KOPT-K1 (cell line): ENCODE results near the gene FAM50B.

Source experiments
- H3K27ac ChIP-seq: fragments of 200-600 bp; sonication (generic); 2 replicates; pipeline ENCODE4 v1.5.1; 2016; ENCODE audit warnings: antibody characterized with exemption, mild to moderate bottlenecking, low read depth, low read length; ENCODE audit not compliant: poor library complexity, severe bottlenecking
- H3K36me3 ChIP-seq: fragments of 200-600 bp; sonication (generic); 2 replicates; pipeline ENCODE4 v1.5.1; 2017; ENCODE audit warnings: antibody characterized with exemption, mild to moderate bottlenecking, low read length, moderate library complexity; ENCODE audit not compliant: insufficient read depth
- H3K9me3 ChIP-seq: fragments of 200-600 bp; sonication (generic); 2 replicates; pipeline ENCODE4 v1.5.1; 2017; ENCODE audit warnings: antibody characterized with exemption, low read length, mild to moderate bottlenecking; ENCODE audit not compliant: insufficient read depth, poor library complexity, severe bottlenecking

Gene FAM50B

GRCh38 chr6:3870528-3870925 is 21.4 kb downstream of the FAM50B start:
- Histone ChIP-seq H3K27ac (no peak overlapping the region), H3K9me3 (no peaks in the 10 kb centered on the region), H3K36me3 (no peaks in the 10 kb centered on the region)

GRCh38 chr6:3871515-3871914 is 22.3 kb downstream of the FAM50B start:
- no peak overlapping the region for H3K27ac ChIP-seq

GRCh38 chr6:3871939-3872338 is 22.8 kb downstream of the FAM50B start:
- H3K9me3 ChIP-seq, result no peaks in the 10 kb centered on the region
- no peaks in the 10 kb centered on the region for H3K36me3 ChIP-seq
- H3K27ac ChIP-seq, result no peak overlapping the region

More at GRCh38 chr6:3871515-3871914, 22.3 kb downstream of the FAM50B start:
- Histone ChIP-seq H3K36me3 (no peaks in the 10 kb centered on the region), H3K9me3 (no peaks in the 10 kb centered on the region)

GRCh38 chr6:3872370-3872854 is 23.2 kb downstream of the FAM50B start:
- H3K9me3 ChIP-seq, result no peaks in the 10 kb centered on the region
- H3K27ac ChIP-seq, result no peak overlapping the region
- H3K36me3 ChIP-seq, result no peaks in the 10 kb centered on the region

GRCh38 chr6:3873051-3873450 is 23.9 kb downstream of the FAM50B start:
- Histone ChIP-seq H3K9me3 (no peaks in the 10 kb centered on the region), H3K36me3 (no peaks in the 10 kb centered on the region), H3K27ac (no peak overlapping the region)

GRCh38 chr6:3874069-3874468 is 24.9 kb downstream of the FAM50B start:
- H3K27ac ChIP-seq, result no peak overlapping the region
- H3K9me3 ChIP-seq, result no peaks in the 10 kb centered on the region
- H3K36me3 ChIP-seq, result no peaks in the 10 kb centered on the region

GRCh38 chr6:3875486-3875885 is 26.3 kb downstream of the FAM50B start:
- no peak overlapping the region for H3K27ac ChIP-seq

GRCh38 chr6:3876101-3876500 is 26.9 kb downstream of the FAM50B start:
- H3K36me3 ChIP-seq, result no peaks in the 10 kb centered on the region
- H3K9me3 ChIP-seq, result no peaks in the 10 kb centered on the region
- no peak overlapping the region for H3K27ac ChIP-seq

More at GRCh38 chr6:3875486-3875885, 26.3 kb downstream of the FAM50B start:
- Histone ChIP-seq H3K36me3 (no peaks in the 10 kb centered on the region), H3K9me3 (no peaks in the 10 kb centered on the region)

GRCh38 chr6:3876866-3877265 is 27.7 kb downstream of the FAM50B start:
- Histone ChIP-seq H3K9me3 (peaks cover 4% of the 10 kb centered on the region), H3K36me3 (no peaks in the 10 kb centered on the region), H3K27ac (no peak overlapping the region)

GRCh38 chr6:3878048-3878666 is 29.0 kb downstream of the FAM50B start:
- peaks cover 8% of the 10 kb centered on the region for H3K9me3 ChIP-seq
- H3K36me3 ChIP-seq, result no peaks in the 10 kb centered on the region
- H3K27ac ChIP-seq, result no peak overlapping the region

- H3K36me3 ChIP-seq, result no peaks in the 10 kb centered on the region
These were observed 30.2 kb downstream of the FAM50B start for GRCh38 chr6:3879194-3879952.

GRCh38 chr6:3881711-3882421 is 32.7 kb downstream of the FAM50B start:
- Histone ChIP-seq H3K27ac (no peak overlapping the region), H3K36me3 (no peaks in the 10 kb centered on the region), H3K9me3 (peaks cover 8% of the 10 kb centered on the region)

More at GRCh38 chr6:3879194-3879952, 30.2 kb downstream of the FAM50B start:
- Histone ChIP-seq H3K27ac (no peak overlapping the region), H3K9me3 (peaks cover 8% of the 10 kb centered on the region)

- no peak overlapping the region for H3K27ac ChIP-seq
- H3K9me3 ChIP-seq, result peaks cover 8% of the 10 kb centered on the region
- no peaks in the 10 kb centered on the region for H3K36me3 ChIP-seq
These were observed 33.3 kb downstream of the FAM50B start for GRCh38 chr6:3882431-3882830.

- Histone ChIP-seq H3K36me3 (no peaks in the 10 kb centered on the region), H3K9me3 (peaks cover 8% of the 10 kb centered on the region), H3K27ac (no peak overlapping the region)
These were observed 33.7 kb downstream of the FAM50B start for GRCh38 chr6:3882866-3883265.

GRCh38 chr6:3884007-3884745 is 35.0 kb downstream of the FAM50B start:
- Histone ChIP-seq H3K36me3 (no peaks in the 10 kb centered on the region), H3K9me3 (peaks cover 8% of the 10 kb centered on the region), H3K27ac (no peak overlapping the region)
